ENCODE measurements around the gene AMPD3. TPM values are rescaled to one million over a fixed set of nuclear protein-coding genes. Genes with fewer than 3 reads are reported as not detected.

Gene AMPD3
- total RNA-seq, 1 donor from 2014 or later = 12.9 TPM

DNA sequence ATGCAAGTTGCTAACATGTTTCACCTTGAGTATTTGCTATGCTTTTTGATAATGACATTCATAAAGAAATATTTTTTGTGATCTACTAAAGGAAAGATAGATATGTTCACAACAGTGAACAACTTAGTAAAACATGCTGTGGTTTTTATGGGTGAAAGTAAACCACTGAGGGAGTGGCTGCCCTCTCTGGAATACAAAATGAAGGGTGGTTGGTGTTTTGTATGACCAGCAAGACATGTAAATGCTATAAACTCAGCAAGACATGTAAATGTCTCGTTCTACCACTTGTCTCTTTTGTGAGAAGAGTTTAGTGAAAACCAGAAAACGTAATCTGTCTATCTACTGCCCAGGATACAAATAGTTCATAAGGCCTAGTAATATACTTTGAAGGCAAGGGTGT is 7.6 kb upstream of the AMPD3 start:
- no peak overlapping the region for H3K27ac Mint-ChIP-seq
- H3K4me1 Mint-ChIP-seq (ENCODE audit: low read depth) = peaks cover 7% of the 10 kb centered on the region
- no peak overlapping the region for H3K4me3 Mint-ChIP-seq (ENCODE audit: low read depth)
- H3K36me3 Mint-ChIP-seq (ENCODE audit: insufficient read depth) = no peaks in the 10 kb centered on the region
- no peaks in the 10 kb centered on the region for H3K9me3 Mint-ChIP-seq (ENCODE audit: low read depth)
- no peak for TF ChIP-seq CTCF (IDR thresholded peaks at IDR 0.05; ENCODE audit: unreplicated experiment)
- H3K27me3 Mint-ChIP-seq = peaks cover 3% of the 10 kb centered on the region
- no peak for DNase-seq (ENCODE audit: low spot score, unreplicated experiment)

- Mint-ChIP-seq H3K27me3 (peaks cover 9% of the 10 kb centered on the region), H3K9me3 (ENCODE audit: low read depth) (no peaks in the 10 kb centered on the region), H3K4me3 (ENCODE audit: low read depth) (peak overlapping the region; percentile 87), H3K36me3 (ENCODE audit: insufficient read depth) (no peaks in the 10 kb centered on the region), H3K27ac (peak overlapping the region; percentile 96), H3K4me1 (ENCODE audit: low read depth) (peaks cover 15% of the 10 kb centered on the region)
- peak; percentile 75 for DNase-seq (ENCODE audit: low spot score, unreplicated experiment)
- peak; percentile 74 for TF ChIP-seq CTCF (IDR thresholded peaks at IDR 0.05; ENCODE audit: unreplicated experiment)
Observed at GRCh38 chr11:10450462-10451425, 4.3 kb upstream of the AMPD3 start.

- H3K4me1 Mint-ChIP-seq (ENCODE audit: low read depth) = peaks cover 18% of the 10 kb centered on the region
- peak overlapping the region; percentile 82 for H3K27ac Mint-ChIP-seq
- H3K4me3 Mint-ChIP-seq (ENCODE audit: low read depth) = peak overlapping the region; percentile 78
- no peak for DNase-seq (ENCODE audit: low spot score, unreplicated experiment)
- H3K9me3 Mint-ChIP-seq (ENCODE audit: low read depth) = no peaks in the 10 kb centered on the region
- TF ChIP-seq CTCF (IDR thresholded peaks at IDR 0.05; ENCODE audit: unreplicated experiment) = no peak
- H3K36me3 Mint-ChIP-seq (ENCODE audit: insufficient read depth) = no peaks in the 10 kb centered on the region
- peaks cover 9% of the 10 kb centered on the region for H3K27me3 Mint-ChIP-seq
Observed at GRCh38 chr11:10451426-10452116, 3.5 kb upstream of the AMPD3 start.

DNA sequence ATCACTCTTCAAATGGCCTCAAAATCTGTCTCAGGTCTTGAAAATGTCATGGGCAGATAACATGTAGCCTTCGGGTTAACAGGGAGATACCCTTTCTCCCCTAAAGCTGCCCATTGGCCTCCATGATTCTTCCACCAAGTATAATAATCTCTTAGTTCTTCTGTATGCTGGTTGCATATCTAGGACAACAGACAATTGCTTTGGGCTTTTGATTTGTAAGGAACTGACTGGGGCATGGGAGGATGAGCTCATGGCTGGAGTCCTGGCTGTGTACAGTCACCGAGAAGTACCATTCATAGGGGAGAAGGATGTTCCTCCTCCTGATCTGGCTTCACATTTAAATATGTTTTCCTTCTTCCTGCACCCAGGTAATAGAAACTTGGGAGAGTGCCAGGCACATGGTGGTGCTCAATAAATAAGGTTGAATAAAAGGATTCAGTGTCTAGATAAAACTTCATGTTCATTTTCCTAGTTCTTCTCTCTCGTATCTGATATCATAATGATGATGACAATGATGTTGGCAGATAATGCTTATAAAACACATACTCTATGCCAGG is 2.8 kb upstream of the AMPD3 start:
- Mint-ChIP-seq H3K4me3 (ENCODE audit: low read depth) (peak overlapping the region; percentile 78), H3K9me3 (ENCODE audit: low read depth) (no peaks in the 10 kb centered on the region), H3K4me1 (ENCODE audit: low read depth) (peaks cover 18% of the 10 kb centered on the region), H3K27ac (no peak overlapping the region), H3K36me3 (ENCODE audit: insufficient read depth) (no peaks in the 10 kb centered on the region), H3K27me3 (peaks cover 9% of the 10 kb centered on the region)
- TF ChIP-seq CTCF (IDR thresholded peaks at IDR 0.05; ENCODE audit: unreplicated experiment) = no peak
- DNase-seq (ENCODE audit: low spot score, unreplicated experiment) = no peak

DNA sequence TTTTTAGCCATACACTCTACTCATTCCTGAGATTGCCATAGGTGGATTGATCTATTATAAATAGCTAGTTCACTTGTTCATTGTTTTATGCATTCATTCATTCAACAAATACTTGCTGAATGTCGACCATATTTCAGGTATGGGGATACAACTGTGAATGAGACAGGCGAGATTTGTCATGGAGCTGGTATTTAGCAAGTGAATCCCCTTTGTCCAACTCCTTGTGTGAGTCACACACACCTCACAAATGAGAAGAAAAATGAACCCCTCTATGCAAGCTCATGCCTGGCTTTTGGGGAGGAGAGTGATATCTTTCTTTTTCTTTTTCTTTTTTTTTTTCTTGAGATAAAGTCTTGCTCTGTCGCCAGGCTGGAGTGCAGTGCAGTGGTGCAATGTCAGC is 1.8 kb upstream of the AMPD3 start:
- no peak for TF ChIP-seq CTCF (IDR thresholded peaks at IDR 0.05; ENCODE audit: unreplicated experiment)
- Mint-ChIP-seq H3K36me3 (ENCODE audit: insufficient read depth) (no peaks in the 10 kb centered on the region), H3K4me3 (ENCODE audit: low read depth) (no peak overlapping the region), H3K4me1 (ENCODE audit: low read depth) (peaks cover 18% of the 10 kb centered on the region), H3K27ac (no peak overlapping the region), H3K27me3 (peaks cover 6% of the 10 kb centered on the region), H3K9me3 (ENCODE audit: low read depth) (no peaks in the 10 kb centered on the region)
- DNase-seq (ENCODE audit: low spot score, unreplicated experiment) = no peak

Measured in progenitor cell of endocrine pancreas (in vitro differentiated cells).